Thyroid gland (tissue), 4 donors: ENCODE measurements around the gene CCDC117.

Source experiments
- CTCF ChIP-seq, 6 experiments: fragments of 200-600 bp in 3 of 6; fragments of 450-650 bp in 3 of 6; sonication (generic) in 3 of 6; IDR thresholded peaks; one replicate each; pipeline ENCODE4 v1.5.1; 2016 to 2019; ENCODE audit warnings: antibody characterized with exemption in 6 of 6, mild to moderate bottlenecking in 2 of 6, inconsistent platforms in 1 of 6, moderate library complexity in 1 of 6
- POLR2A ChIP-seq, 2 donors: fragments of 450-650 bp; IDR thresholded peaks; one replicate each; pipeline ENCODE4 v1.6.1; 2017; ENCODE audit warnings: antibody characterized with exemption in 2 of 2, mild to moderate bottlenecking in 2 of 2, moderate library complexity in 1 of 2

DNA sequence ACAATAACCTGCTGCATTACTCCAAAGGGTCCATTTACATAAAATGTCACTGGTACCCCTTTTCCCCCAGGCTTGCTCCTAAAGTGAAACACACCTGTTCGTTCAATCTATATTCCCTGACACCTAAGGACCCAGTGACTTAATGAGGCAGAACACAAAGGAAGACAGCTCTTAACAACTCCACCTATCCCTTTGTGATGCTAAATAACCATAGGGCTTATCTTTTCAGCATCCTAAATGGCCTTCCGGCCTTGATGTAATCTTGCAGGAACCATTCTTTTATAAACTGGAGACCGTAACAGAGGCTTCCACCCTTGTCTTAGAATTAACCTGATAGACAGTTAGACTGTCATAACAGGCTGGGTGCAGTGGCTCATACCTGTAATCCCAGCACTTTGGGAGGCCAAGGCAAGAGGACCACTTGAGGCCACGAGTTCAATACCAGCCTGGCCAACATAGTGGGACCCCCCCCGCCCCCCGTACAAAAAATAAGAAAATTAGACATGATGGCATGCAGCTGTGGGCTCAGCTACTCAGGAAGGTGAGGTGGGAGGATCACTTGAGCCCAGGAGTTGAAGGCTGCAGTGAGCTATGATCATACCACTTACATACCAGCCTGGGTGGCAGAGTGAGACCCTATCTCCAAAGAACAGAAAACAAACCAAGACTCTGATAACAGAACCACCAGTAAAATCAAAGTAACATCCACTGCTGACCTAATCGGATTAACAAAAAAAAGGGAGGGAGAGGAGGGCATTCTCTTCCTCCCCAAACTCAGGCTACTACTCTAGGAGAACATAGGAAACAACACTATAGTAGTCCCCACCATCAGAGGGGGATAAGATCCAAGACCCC lies 36.0 kb upstream of the CCDC117 start:
- TF ChIP-seq CTCF (IDR thresholded peaks at IDR 0.05), result no peak
- TF ChIP-seq POLR2A (IDR thresholded peaks at IDR 0.05), result no peak
